Activated T-cell treated with anti-CD3 and anti-CD28 coated beads for 4 hours (primary cell): ENCODE data around the gene ARHGAP22.

Source experiments
- DNase-seq: peaks from one replicate; pipeline ENCODE4 v3.0.0-alpha.2; 2020

The ARHGAP22 gene

GRCh38 chr10:48550071-48550691 is 54.7 kb downstream of the ARHGAP22 start:
- DNase-seq: no peak

- no peak for DNase-seq
Observed at GRCh38 chr10:48549236-48549635, 55.6 kb downstream of the ARHGAP22 start.

- DNase-seq: no peak
Observed at GRCh38 chr10:48548531-48549135, 56.2 kb downstream of the ARHGAP22 start.

GRCh38 chr10:48547981-48548380 is 56.9 kb downstream of the ARHGAP22 start:
- DNase-seq: no peak

- DNase-seq: no peak
Observed at GRCh38 chr10:48547061-48547895, 57.6 kb downstream of the ARHGAP22 start.

- DNase-seq: no peak
Observed at GRCh38 chr10:48545462-48546145, 59.3 kb downstream of the ARHGAP22 start.

- DNase-seq: no peak
Observed at GRCh38 chr10:48543182-48543844, 61.6 kb downstream of the ARHGAP22 start.

GRCh38 chr10:48542471-48543181 is 62.2 kb downstream of the ARHGAP22 start:
- no peak for DNase-seq

GRCh38 chr10:48541144-48541795 is 63.6 kb downstream of the ARHGAP22 start:
- no peak for DNase-seq

- DNase-seq: no peak
Observed at GRCh38 chr10:48538611-48539010, 66.3 kb downstream of the ARHGAP22 start.

GRCh38 chr10:48536916-48537890 is 67.7 kb downstream of the ARHGAP22 start:
- no peak for DNase-seq

- DNase-seq: no peak
Observed at GRCh38 chr10:48536156-48536500, 68.7 kb downstream of the ARHGAP22 start.

GRCh38 chr10:48535416-48536155 is 69.3 kb downstream of the ARHGAP22 start:
- DNase-seq: no peak

- no peak for DNase-seq
Observed at GRCh38 chr10:48533951-48534720, 70.7 kb downstream of the ARHGAP22 start.

- no peak for DNase-seq
Observed at GRCh38 chr10:48533540-48533939, 71.3 kb downstream of the ARHGAP22 start.

GRCh38 chr10:48531486-48531885 is 73.4 kb downstream of the ARHGAP22 start:
- no peak for DNase-seq

- DNase-seq: no peak
Observed at GRCh38 chr10:48529331-48529730, 75.5 kb downstream of the ARHGAP22 start.

- DNase-seq: no peak
Observed at GRCh38 chr10:48527756-48528155, 77.1 kb downstream of the ARHGAP22 start.
